Cardiac fibroblast (primary cell): ENCODE results near the gene FARS2.
A peak's percentile ranks its signal among the peaks of the same experiment; 100 is the strongest.

ENCODE experiments used
- DNase-seq, 2 donors: peaks; one replicate each; pipeline versions ENCODE4 v3.0.0 to v3.0.0-alpha.2; 2010; ENCODE audit warnings: low read depth in 2 of 2
- H3K4me3 ChIP-seq, 2 donors: replicated peaks in 1 of 2; 1 replicate in 1 of 2; 2 replicates in 1 of 2; pipeline ENCODE4 v1.5.1; 2011; ENCODE audit warnings: low read depth in 2 of 2, low read length in 2 of 2, mild to moderate bottlenecking in 2 of 2, moderate library complexity in 1 of 2
- CTCF ChIP-seq: IDR thresholded peaks from one replicate; pipeline ENCODE4 v1.5.1; 2011; ENCODE audit warnings: low read depth, mild to moderate bottlenecking, low read length, inconsistent platforms

The FARS2 gene

DNA sequence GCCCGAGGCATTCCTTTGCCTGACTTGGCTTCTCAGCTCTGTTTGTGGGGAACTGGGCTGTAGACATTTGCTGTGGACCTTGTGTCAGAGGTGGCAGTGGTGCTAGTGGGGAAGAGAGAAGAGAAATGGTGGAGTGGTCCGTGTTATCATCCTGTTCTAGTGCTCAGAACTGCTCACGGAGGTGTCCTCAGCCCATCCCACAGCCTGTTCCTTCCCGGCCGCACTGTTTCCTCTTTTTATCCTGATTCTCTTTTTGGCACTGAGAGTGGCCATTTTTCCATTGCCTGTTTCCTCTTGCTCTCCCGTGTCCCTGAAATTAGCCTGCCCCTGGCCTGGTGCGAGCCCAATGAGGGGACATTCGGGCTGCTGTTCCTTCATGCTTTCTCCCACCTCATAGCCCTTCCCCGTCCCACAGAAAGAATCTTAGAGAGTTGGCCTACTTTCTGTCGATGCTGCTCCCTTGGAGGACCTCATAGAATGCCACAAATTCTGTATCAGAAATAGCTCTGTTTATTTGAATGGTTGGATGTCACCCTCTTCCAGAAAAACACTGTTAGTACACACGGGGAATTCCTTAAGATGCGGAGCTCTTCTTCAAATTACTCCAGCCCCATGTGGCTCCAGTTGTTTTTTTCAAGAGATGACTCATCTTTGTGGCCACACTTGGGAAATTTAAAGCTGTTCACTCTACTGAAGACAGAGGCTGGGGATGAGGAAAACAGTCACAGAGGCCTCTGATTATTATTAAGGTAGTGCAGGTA lies 26.1 kb downstream of the FARS2 start:
- TF ChIP-seq CTCF, result no peak
- no peak overlapping the region for H3K4me3 ChIP-seq
- DNase-seq, result peak; percentile 63 to 84

DNA sequence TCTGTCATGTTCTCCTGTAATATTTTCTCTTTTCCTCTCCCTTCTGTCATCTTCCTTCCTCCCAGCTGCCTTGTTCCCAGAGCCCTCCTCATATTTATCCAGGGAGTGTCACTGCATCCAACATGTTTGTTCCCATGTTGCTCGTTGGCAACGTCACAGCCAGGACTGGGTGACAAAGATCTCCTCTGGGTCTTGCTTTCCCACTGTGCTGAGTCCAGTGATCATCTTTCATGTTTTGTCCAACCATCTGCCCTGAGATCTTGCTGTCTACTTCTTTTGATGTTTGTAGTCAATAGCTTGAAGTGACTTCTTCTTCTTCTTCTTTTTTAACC lies 26.6 kb downstream of the FARS2 start:
- H3K4me3 ChIP-seq, result no peak overlapping the region

DNA sequence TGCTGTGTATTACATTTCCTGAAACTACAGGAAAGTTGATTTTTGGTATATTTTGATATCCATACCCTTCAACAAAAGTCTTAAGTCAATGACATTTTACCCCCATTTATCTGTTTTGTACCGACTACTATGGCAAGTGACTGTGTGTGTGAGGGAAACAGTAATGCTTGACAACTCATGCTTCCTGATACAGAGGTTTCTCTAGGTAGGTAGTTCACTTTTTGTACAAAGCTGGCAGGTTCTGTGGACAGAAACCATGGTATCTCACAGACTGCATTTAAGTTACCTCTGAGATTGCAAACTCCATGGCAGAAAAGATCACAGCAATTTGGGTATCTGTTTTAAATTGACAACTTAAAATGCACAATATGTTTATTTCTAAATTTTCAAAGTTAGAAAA lies 28.8 kb downstream of the FARS2 start:
- no peak for DNase-seq
- TF ChIP-seq CTCF, result no peak
- no peak overlapping the region for H3K4me3 ChIP-seq

More for the DNA sequence above, 26.6 kb downstream of the FARS2 start:
- no peak for TF ChIP-seq CTCF
- DNase-seq, result no peak

DNA sequence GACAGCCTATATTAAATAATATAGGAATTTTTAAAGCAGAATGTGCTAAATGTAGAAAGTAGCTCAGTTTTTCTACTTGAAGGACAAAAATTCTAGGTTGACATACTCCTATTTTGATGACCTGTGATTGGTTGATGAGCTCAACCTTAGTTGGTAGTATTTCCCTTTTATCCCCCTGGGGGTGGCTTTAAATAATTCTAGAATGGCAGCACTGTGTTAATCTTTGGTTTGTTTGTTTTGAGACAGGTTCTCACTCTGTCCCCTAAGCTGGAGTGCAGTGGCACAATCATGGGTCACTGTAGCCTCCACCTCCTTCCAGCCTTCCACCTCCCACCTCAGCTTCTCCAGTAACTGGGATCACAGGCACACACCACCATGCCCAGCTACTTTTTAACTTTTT lies 29.2 kb downstream of the FARS2 start:
- H3K4me3 ChIP-seq, result no peak overlapping the region
- no peak for TF ChIP-seq CTCF
- DNase-seq, result no peak

- no peak overlapping the region for H3K4me3 ChIP-seq
- DNase-seq, result peak in 1 of 2 donors; percentile 15
- TF ChIP-seq CTCF, result no peak
Observed at GRCh38 chr6:5292154-5292553, 30.8 kb downstream of the FARS2 start.

- no peak overlapping the region for H3K4me3 ChIP-seq
- TF ChIP-seq CTCF, result no peak
- DNase-seq, result no peak
Observed at GRCh38 chr6:5293692-5294091, 32.4 kb downstream of the FARS2 start.
